Sigmoid colon (tissue), 4 donors: ENCODE results near the gene NRG2.

Experiments
- CTCF ChIP-seq, 4 experiments: fragments of 450-650 bp in 3 of 4; fragments of 200-600 bp in 1 of 4; IDR thresholded peaks; one replicate each; pipeline ENCODE4 v1.5.1; 2016 to 2019; ENCODE audit warnings: antibody characterized with exemption in 4 of 4, mild to moderate bottlenecking in 3 of 4, moderate library complexity in 2 of 4
- EP300 ChIP-seq, 4 donors: sonication (generic); formaldehyde crosslinking; IDR thresholded peaks; one replicate each; pipeline ENCODE4 v1.6.1; 2017; ENCODE audit warnings: antibody characterized with exemption in 4 of 4
- POLR2A ChIP-seq, 2 donors: fragments of 450-650 bp; IDR thresholded peaks; one replicate each; pipeline ENCODE4 v1.6.1; 2016; ENCODE audit warnings: antibody characterized with exemption in 2 of 2, mild to moderate bottlenecking in 2 of 2, moderate library complexity in 2 of 2
- POLR2AphosphoS5 ChIP-seq, 4 donors: sonication (generic); formaldehyde crosslinking; IDR thresholded peaks; one replicate each; pipeline ENCODE4 v1.6.1; 2017; ENCODE audit warnings: antibody characterized with exemption in 4 of 4

GRCh38 chr5:139885172-139885856 is 157.8 kb downstream of the NRG2 start:
- TF ChIP-seq POLR2AphosphoS5 (IDR thresholded peaks at IDR 0.05) (no peak), CTCF (IDR thresholded peaks at IDR 0.05) (no peak), EP300 (IDR thresholded peaks at IDR 0.05) (no peak), POLR2A (IDR thresholded peaks at IDR 0.05) (no peak)
